Stimulated activated naive CD8-positive, alpha-beta T cell treated with anti-CD3 and anti-CD28 coated beads, Interleukin-15, Interleukin-2, amounts not matched to agents 100 U/mL and 50 U/mL, for 24 hours (primary cell): ENCODE data around the gene RBP3.

Experiments
- ATAC-seq: fragments of 150-1000 bp; cut with Tn5 transposase; one replicate; pipeline ENCODE4 v1.10.0; 2021
- DNase-seq: peaks from one replicate; pipeline ENCODE4 v3.0.0; 2021

Gene RBP3

DNA sequence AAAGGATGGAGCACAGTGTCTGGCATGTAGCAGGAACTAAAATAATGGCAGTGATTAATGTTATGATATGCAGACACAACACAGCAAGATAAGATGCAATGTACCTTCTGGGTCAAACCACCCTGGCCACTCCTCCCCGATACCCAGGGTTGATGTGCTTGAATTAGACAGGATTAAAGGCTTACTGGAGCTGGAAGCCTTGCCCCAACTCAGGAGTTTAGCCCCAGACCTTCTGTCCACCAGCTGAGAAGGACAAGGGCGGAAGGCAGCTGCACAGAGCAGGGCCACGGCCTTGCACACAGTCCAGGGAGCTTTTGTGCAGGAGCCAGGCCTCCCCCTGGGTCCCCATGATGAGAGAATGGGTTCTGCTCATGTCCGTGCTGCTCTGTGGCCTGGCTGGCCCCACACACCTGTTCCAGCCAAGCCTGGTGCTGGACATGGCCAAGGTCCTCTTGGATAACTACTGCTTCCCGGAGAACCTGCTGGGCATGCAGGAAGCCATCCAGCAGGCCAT, at the start of gene RBP3:
TSS of gene RBP3 (plus strand) at position 226 of the 514 bp plus-strand sequence. CDS start at position 348, 122 bp downstream.
- no peak for DNase-seq
- no peak for ATAC-seq

DNA sequence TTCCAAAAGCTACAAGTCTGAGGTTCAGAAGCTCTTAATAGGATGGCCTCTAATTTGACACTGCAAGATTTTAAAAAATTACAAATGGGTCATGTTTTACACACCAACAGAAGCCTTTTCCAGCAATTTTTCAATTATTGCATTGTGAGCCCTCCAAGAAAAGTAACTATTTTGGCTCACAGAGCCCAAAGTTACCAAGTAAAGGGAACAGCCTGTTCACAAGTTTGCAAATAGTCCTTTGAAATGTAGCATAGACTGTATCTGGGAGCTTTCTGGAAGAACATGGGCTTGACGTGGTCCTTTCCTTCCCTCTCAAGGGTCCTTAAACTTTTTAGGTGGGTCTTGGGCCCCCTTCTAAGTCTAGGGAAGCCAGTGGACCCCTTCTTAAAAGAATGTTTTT, 49.4 kb upstream of the RBP3 start:
- no peak for DNase-seq
- no peak for ATAC-seq

DNA sequence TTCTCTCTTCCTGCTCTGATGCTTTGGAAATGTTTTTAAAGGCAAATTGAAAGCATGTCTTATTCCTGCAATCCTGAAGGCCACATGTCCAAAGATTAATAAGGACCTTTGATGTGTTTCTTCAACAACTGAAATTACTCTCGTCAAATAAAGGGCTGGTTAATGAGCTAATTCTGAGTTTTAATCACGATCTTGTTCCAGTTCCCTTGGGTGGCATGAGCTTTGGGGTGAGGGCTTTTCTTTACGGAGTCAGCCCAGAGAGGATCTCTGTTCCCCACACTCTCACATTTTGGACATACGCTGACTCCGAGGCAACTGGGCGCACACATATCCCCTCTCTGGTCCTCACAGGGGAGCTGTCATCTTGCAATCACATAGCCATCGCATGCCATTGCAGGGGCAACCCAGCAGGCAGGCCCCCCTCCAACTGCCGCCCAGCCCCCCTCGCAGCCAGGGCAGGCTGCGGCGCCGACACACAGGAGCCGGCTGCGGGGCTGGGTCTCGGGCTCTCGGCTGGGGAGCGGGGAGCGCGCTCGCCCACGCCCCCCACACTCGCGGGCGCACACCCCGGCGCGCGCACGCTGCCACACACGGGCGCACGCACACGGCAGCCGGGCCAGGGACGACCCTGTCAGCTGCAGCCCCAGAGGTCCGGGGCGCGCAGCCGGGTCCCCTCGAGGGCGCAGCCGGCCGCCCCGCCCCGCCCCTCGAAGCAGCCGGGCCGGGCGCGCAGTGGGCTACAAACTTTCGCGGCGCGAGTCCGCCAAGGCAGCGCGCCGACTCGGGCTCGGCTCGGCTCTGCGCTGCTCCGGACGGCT, 48.3 kb upstream of the RBP3 start, which contains the start of gene GDF10:
TSS of gene GDF10 (plus strand) at position 587 of the 818 bp plus-strand sequence. CDS start 455 bp downstream, outside the sequence.
- DNase-seq, result peak; percentile 34
- ATAC-seq, result peak; percentile 40

DNA sequence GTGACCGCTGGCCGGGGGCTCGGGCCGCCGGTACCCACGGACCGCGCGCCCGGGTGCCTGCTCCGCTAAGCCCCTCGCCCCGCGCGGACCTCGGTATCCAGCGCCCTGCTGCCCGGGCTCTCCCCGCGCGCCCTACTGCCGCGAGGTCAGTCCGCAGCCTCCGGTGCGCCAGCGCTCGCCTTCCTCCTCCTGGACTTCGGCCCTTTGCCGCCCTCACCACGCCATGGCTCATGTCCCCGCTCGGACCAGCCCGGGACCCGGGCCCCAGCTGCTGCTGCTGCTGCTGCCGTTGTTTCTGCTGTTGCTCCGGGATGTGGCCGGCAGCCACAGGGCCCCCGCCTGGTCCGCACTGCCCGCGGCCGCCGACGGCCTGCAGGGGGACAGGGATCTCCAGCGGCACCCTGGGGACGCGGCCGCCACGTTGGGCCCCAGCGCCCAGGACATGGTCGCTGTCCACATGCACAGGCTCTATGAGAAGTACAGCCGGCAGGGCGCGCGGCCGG, 47.7 kb upstream of the RBP3 start:
- ATAC-seq, result peak; percentile 19
- no peak for DNase-seq

DNA sequence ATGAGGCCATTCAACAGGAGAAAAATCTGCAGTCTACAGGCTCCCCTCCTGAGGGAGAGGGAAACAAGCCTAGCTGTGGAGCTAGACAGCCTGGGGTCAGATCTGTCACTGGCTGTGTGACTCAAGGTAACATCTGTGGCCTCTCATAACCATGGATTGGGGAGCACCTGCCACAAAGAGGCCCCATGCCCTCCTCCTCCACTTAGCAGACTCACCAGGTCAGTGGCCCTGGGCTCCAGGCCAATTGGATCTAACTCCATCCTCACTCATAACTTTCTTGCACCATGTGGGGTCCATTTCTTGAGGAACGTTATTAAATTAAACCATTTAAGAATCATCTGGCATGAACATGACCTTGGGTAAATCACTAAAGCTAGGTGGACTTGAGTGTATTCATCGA, 46.3 kb upstream of the RBP3 start:
- no peak for ATAC-seq
- DNase-seq, result no peak

DNA sequence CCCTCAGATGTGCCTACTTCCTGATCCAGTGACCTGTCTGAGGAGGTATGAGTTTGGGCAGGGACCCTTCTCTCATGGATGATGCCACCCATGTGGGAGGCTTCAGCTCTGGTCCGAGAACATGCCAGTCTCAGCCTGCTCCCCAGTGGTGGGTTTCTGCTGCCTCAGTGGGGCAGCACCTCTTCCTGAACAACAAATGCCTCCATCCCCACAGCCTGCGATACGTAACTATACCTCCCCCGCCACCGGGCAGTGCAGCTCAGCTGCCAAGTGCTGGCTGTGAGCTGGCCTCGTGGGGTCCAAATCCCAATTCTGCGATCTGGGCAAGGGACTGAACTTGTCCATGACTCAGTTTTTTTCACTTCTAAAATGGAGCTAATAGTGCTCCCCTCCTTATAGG, 45.1 kb upstream of the RBP3 start:
- no peak for DNase-seq
- no peak for ATAC-seq

DNA sequence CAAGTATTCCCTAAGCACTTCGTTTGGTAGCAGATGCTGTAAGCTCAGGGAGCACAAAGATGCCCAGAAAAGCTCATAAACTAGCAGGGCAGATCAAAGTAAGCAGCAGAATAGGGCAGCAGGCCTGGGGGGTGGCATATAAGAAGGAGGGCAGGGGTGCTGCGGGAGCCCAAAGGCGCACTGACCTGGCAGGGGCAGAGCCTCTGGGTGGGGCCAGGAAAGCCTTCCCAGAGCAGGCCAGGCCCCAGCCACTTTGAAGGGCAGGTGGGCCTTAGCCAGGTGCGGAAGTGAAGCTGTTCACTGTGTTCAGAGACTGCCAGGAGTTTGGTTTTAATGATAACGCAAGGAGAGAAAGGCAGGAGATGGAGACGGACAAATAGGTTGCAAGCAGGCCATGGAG, 44.3 kb upstream of the RBP3 start:
- DNase-seq (no peak), ATAC-seq (no peak)

DNA sequence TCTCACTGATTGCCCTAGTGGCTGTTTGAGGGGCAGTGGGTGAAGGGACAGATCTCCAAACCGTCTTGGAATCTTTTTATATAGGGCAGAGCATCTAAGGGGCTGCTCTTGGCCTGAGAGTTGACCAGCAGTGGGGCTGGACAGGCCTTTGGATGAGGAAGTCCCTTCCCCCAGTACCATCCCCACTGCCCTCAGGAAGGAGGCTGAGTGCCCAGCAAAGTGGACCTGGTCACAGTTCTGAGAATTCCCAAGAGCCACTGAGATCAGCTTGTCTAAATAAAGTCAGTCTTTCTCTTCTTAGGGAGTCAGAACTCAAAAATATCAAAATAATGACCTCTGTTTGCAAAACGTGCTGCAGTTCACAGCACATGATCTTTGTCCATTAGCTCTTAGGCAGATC, 42.6 kb upstream of the RBP3 start:
- no peak for ATAC-seq
- no peak for DNase-seq

DNA sequence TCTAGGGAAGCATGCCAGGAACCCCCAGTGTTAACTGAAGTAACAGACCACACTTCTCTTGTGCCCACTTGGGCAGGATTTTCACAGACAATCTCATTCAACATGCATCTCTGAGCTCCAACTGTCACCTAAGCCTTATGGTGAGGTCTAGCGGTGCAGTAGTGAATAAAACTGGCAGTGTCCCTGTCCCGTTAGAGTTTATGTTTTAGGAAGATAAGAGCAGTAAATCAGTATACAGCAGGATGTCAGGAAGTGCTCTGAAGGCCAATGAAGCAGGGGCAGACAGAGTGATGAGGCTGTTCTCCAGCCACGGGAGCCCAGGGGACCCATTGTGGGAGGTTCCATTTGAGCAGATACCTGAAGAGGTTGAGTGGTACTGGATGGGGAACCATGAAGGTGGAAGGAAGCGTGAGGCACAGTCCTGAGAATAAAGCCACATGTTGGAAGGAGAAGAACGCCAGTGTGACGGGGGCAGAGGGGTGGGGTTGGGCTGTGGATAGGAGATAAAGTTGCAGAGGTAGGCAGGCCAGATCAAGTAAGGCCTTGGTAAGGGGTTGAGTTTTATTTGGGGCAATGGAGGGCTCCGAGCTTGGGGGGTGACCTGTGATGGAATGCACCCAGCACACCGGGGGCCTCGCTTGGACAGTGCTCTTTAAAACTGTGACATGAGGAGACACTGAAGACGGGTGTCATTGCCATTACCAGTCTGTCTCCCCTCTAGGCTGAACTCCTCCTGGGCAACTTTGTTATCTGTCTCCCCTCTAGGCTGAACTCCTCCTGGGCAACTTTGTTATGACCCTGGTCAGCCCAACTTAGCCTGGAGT, 41.6 kb upstream of the RBP3 start:
- ATAC-seq (no peak), DNase-seq (no peak)

DNA sequence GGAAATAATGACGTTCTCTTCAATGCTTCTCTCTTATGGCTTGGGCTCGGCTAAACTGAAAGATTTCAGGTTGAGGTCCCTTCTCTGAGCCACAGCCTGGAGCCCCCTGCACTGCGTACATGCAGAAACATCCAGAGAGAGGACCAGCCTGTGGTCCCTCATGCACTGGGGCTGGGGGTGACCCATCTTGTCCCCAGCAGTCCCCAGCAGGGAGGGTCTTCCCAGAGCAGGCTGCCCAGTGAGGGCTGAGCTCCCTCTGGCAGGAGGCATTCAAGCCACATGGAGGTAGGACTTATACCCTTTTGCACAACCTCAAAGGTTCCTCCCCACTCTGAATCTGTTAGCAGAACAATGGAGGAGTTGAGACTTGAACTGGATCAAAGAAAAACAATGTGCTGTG, 40.8 kb upstream of the RBP3 start:
- no peak for ATAC-seq
- no peak for DNase-seq

DNA sequence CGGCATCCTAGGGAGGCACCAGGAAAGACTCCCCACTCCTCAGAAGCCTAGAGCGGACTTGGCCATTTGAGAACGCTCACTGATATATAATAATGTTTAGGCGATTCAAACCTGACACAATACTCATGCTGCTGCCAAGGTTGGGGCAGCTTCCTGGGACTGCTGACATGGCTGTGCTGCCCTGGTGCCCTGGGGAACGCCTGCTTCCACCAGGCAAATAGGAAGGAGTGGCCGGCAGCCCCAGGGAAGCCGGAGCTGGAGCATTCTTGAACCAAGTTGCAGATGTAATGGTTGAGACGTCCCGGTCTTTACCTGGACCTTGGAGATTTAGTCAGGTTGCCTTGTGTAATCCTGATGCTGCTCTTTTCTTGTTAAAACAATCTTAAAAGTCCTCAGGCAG, 39.4 kb upstream of the RBP3 start:
- DNase-seq, result no peak
- no peak for ATAC-seq

DNA sequence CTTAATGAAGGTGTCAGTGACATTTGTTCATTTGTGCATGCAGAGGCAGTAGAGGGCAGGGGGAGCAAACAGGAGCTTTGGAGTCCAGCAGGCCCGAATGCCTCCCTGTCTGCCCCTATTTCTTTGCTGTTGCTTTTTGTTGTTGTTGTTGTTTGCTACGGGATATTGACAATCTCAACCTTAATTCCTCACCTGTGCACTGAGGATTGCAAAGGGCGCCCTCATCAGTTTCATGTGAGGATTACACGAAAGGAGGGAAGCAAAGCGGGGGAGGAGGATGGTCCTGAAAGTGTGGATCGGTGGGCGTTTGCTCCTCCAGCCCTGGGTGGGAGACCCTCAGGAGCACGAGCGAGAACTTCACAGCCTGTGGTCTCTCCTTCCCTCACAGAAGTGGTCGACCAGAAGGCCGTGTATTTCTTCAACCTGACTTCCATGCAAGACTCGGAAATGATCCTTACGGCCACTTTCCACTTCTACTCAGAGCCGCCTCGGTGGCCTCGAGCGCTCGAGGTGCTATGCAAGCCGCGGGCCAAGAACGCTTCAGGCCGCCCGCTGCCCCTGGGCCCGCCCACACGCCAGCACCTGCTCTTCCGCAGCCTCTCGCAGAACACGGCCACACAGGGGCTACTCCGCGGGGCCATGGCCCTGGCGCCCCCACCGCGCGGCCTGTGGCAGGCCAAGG, 38.6 kb upstream of the RBP3 start:
- ATAC-seq, result no peak
- DNase-seq, result peak; percentile 25

DNA sequence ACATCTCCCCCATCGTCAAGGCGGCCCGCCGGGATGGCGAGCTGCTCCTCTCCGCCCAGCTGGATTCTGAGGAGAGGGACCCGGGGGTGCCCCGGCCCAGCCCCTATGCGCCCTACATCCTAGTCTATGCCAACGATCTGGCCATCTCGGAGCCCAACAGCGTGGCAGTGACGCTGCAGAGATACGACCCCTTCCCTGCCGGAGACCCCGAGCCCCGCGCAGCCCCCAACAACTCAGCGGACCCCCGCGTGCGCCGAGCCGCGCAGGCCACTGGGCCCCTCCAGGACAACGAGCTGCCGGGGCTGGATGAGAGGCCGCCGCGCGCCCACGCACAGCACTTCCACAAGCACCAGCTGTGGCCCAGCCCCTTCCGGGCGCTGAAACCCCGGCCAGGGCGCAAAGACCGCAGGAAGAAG, 38.1 kb upstream of the RBP3 start:
- ATAC-seq (no peak), DNase-seq (no peak)

DNA sequence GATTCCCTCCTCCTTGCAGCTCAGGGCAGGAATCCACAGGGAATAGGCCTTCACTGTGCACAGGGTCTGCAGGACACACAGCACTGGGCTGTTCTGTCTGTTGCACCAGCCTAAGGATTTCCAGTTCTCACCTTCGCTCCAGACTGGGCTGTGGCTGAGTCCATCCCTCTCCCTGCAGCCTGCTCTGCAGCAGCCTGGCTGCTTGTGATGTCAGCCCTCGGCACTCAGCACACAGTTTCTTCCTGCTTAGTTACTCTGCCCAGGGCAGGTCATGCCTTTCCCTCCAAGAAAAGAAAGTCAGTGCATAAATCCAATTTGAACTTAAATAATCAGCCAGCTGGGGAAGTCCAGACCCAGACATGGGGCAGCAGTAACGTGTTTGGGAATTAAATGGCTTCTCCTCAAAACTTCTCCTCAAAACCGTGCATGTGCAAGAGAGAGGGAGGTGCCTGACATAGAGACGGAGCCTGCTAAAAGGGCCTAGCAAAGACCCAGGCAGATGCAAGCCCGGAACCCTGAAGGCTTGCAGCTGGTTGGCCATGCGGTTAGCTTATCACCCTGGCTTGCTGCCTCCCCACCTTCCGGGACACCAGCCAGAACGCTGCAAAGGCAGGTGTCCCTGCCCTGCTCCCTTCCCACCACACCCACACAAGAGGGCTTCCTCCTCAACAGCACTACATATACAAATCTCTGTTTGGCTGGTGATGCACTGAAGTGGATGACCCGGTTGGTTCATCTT, 36.8 kb upstream of the RBP3 start:
- ATAC-seq, result peak; percentile 48
- DNase-seq, result peak; percentile 27

DNA sequence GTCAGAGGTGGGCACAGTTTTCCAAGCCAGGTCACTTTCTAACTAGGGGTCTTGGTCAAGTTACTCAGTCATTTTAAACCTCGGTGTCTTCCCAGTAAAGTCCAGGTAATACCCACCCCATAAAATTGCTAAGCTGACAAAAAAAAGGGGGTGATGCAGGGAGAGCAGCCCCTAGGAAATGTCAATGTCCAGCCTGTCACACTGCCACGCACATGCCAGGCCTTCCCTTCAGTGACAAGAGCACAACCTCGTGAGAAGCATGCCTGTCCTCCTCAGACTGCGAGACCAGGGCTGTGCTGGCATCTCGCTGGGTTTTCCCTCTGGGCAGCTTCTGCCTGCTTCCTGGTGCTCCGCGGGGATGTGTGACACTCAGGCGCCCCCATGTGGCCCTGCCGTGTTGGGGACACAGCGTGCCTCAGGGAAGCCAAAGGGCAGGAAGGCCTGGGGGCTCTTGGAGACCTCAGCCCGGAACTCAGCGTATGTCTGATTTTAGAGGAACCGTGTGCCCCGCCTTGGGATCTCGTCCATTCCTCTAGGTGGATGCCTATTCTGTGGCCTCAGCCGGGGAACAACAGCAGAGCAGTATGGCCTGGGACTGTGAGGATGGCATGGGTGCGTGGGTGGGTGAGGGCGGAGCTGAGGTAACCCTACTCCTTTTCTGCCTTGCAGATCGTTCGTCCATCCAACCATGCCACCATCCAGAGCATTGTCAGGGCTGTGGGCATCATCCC, 36.1 kb upstream of the RBP3 start:
- DNase-seq (peak; percentile 86), ATAC-seq (peak; percentile 90)

DNA sequence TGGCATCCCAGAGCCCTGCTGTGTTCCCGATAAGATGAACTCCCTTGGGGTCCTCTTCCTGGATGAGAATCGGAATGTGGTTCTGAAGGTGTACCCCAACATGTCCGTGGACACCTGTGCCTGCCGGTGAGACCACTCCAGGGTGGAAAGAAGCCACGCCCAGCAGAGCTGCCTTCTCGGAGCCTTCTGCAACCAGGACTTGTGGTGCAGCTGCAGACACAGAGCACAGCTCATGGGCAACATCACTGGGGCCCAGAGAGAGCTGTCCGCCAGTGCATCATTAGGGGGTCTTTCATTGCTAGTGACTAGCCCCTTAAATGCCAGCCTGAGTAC, 35.5 kb upstream of the RBP3 start:
- DNase-seq, result no peak
- no peak for ATAC-seq

DNA sequence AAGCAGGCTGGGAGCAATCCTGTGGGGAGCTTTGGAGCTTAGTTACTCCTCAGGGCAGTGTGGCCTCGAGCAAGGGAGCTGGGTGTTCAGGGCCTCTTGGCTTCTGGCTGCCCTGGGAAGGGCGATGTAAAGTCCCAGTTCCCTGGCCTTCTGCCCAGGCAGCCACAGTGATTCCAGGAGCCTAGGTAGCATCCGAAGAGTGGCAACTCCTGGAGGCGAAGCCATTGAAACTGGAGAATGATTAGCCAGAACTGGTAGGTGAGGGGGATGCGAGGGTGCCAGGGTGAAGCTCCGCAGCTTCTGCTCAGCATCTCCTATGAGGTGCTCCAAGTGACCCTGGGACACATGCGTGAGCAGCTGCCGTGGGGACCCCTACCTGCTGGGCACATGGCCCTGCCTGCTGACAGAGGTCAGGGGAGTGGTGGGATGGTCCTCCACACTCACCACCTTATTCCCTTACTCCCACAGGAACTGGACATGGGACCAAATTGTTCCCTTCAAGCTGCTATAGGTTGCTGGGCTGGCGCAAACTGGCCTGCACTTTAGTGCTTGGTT, 33.7 kb upstream of the RBP3 start:
- DNase-seq (no peak), ATAC-seq (no peak)

DNA sequence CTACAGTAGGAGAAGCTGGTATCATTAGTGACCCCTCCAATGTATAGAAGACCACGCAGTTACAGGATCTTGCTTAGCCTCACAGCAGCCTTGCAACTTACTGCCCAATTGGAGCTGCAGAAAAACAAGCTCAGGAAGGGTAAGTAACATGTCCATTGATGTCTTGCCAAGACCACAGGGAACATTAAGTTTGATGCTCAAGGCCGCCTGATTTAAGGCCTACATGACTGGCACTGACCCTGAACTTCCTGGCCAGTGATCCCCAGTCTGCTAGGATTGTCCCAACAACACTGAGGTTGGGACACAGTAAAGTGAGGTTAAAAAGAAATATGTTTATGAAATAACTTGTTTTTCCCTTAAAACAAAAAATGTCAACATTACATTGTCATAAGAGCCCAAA, 32.7 kb upstream of the RBP3 start:
- DNase-seq (no peak), ATAC-seq (no peak)

DNA sequence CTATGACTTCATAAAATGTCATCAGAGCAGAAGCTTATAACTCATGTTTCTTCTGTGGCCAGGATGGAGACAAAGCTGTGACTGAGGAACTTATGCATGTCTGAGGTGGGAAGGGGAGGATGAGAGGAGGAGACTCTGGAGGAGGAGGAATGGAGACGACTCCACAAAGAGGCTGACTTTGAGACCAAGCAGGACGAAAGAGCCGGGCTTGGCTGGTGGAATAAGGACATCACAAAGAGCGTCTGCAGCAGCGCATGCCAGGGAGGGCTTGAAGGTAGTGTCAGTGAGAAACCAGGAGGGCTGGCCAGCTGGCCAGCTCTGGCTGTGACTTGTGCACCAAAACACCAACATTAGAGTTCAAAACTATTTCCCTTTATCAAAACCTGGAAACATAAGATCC, 32.0 kb upstream of the RBP3 start:
- ATAC-seq (no peak), DNase-seq (no peak)

DNA sequence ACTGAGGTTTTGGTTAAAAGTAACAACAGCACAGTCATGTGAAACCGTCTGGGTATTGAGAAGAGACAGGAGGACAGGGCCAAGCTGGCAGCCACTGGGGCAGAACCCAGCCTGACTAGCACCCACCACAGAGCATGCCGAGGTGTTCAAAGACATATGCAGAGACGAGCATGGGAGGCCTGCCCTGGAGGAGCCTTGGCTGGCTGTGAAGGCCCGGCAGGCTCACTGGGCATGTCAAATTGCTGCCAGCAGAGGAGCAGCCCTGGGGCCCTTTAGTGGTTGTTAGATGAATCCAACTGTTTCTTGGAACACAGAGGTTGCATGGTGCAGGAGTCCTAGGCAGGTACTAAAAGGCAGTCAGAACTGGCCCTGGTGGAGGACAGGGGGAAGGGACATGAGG, 30.9 kb upstream of the RBP3 start:
- DNase-seq (no peak), ATAC-seq (no peak)

DNA sequence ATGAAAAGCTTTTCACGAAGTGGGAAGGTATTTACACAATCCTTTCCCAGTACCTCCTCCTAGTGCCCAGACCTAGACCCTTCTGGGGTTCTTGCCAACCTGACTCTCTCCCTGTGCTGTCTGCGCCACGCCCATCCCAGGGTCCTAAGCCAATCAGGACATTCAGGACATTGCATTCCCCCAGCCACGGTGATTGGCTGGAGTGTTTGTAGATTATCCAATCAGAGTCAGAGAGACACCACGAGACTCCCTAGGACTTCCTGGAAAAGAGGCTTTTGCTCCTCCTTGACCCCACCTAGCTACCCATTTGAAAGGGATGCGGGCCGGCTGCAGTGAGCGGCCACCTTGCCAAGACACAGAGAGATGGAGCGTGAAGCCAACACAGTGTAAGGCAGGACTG, 29.5 kb upstream of the RBP3 start:
- ATAC-seq (no peak), DNase-seq (no peak)
